K562 (cell line): ENCODE measurements around the gene CHAC1. TPM values are rescaled to one million over a fixed set of nuclear protein-coding genes. Genes with fewer than 3 reads are reported as not detected.

ENCODE experiments used
- ATF7 ChIP-seq: fragments of 450-650 bp; IDR thresholded peaks from 2 replicates; pipeline ENCODE4 v1.7.1; 2014; ENCODE audit warnings: mild to moderate bottlenecking, moderate library complexity
- ETV6 ChIP-seq, 3 experiments: fragments of 150-350 bp in 1 of 3; sonication (generic) in 1 of 3; formaldehyde crosslinking in 1 of 3; IDR thresholded peaks; 2 replicates each; pipeline versions ENCODE4 v1.6.1 to v1.8.0; 2014 to 2022; ENCODE audit warnings: borderline replicate concordance in 2 of 3, low read depth in 2 of 3, antibody characterized with exemption in 1 of 3, low read length in 1 of 3, mild to moderate bottlenecking in 1 of 3, missing genetic modification reagents in 1 of 3
- HMGN3 ChIP-seq: IDR thresholded peaks from 2 replicates; pipeline ENCODE4 v1.6.1; 2011; ENCODE audit warnings: borderline replicate concordance, low read depth, mild to moderate bottlenecking, mixed read lengths, low read length; ENCODE audit not compliant: insufficient read length; ENCODE audit errors: extremely low read depth
- MTA1 ChIP-seq: fragments of 450-650 bp; IDR thresholded peaks from 2 replicates; pipeline ENCODE4 v1.6.1; 2017; ENCODE audit warnings: borderline replicate concordance
- POLR3G ChIP-seq: IDR thresholded peaks from 2 replicates; pipeline ENCODE4 v1.6.1; 2011; ENCODE audit not compliant: insufficient read length, insufficient replicate concordance; ENCODE audit errors: extremely low read depth
- PPARD ChIP-seq: fragments of 250-450 bp; sonication (Bioruptor Pico); IDR thresholded peaks from 2 replicates; pipeline ENCODE4 v1.8.0; 2022; ENCODE audit warnings: inconsistent platforms, mild to moderate bottlenecking, moderate library complexity
- RERE ChIP-seq: sonication (generic); formaldehyde crosslinking; IDR thresholded peaks from 2 replicates; pipeline ENCODE4 v1.8.0; 2023; ENCODE audit warnings: missing genetic modification reagents, mild to moderate bottlenecking, borderline replicate concordance
- U2AF2 ChIP-seq: fragments of 200-400 bp; formaldehyde crosslinking; optimal IDR thresholded peaks from 2 replicates; pipeline ENCODE3; 2017; ENCODE audit warnings: low read depth, mild to moderate bottlenecking, low read length
- ZBTB40 ChIP-seq, 2 experiments: fragments of 450-650 bp in 1 of 2; sonication (generic) in 1 of 2; formaldehyde crosslinking in 1 of 2; IDR thresholded peaks; 2 replicates each; pipeline versions ENCODE4 v1.7.1 to v1.9.0; 2016 to 2022; ENCODE audit warnings: inconsistent platforms in 1 of 2, mild to moderate bottlenecking in 1 of 2, missing genetic modification reagents in 1 of 2
- ZNF12 ChIP-seq: sonication (generic); formaldehyde crosslinking; IDR thresholded peaks from 2 replicates; pipeline ENCODE4 v1.4.0; 2020; ENCODE audit warnings: mild to moderate bottlenecking, missing genetic modification reagents
- ZNF707 ChIP-seq: fragments of 250-450 bp; sonication (Bioruptor Pico); conservative IDR thresholded peaks from 2 replicates; pipeline ENCODE4 v1.8.0; 2022; ENCODE audit warnings: inconsistent platforms, mild to moderate bottlenecking, moderate library complexity
- polyA plus RNA-seq, 8 experiments: library from polyadenylated mRNA; depleted of rRNA in 4 of 8; stranded (reverse) in 5 of 8; unstranded in 3 of 8; fragments of >200 nt; fragmentation: Nextera tagmentation in 2 of 8; fragmentation: Illumina TruSeq in 1 of 8; extraction: Ambion mirVana in 2 of 8; extraction: Trizol in 1 of 8; gene quantifications; 2 replicates each; pipeline versions ENCODE4 v1.2.1 to v1.2.3, GENCODE V29; 2011 to 2014; ENCODE audit warnings: inconsistent platforms in 1 of 8, missing spikeins in 1 of 8
- total RNA-seq, 7 experiments: library from RNA; depleted of rRNA in 6 of 7; stranded (reverse); fragments of >200 nt in 6 of 7; fragmentation: Illumina TruSeq in 2 of 7; extraction: Trizol in 2 of 7; gene quantifications; 2 replicates each; pipeline versions ENCODE4 v1.2.1 to v1.2.3, GENCODE V29; 2011 to 2021; ENCODE audit warnings: low replicate concordance in 1 of 7

The CHAC1 gene
- total and polyA plus RNA-seq, 9 of the 15 experiments (the other 6 are each of a cell fraction or from before 2014, with no cell fraction given) = 0.47 to 39.0 (median 7.5) TPM

- TF ChIP-seq HMGN3 (peak; percentile 9), POLR3G (no peak), ZBTB40 (IDR thresholded peaks at IDR 0.05) (no peak), ZBTB40 (CRISPR knock-in tag; IDR thresholded peaks at IDR 0.05) (no peak), MTA1 (no peak), ATF7 (peak; percentile 95), U2AF2 (no peak), RERE (CRISPR knock-in tag) (no peak), ZNF12 (CRISPR knock-in tag) (no peak), ZNF707 (CRISPR knock-in tag) (no peak), PPARD (CRISPR knock-in tag) (no peak), ETV6 (IDR thresholded peaks at IDR 0.05; ENCODE audit: borderline replicate concordance in 1 of 2, low read depth in 2 of 2, low read length in 1 of 2) (no peak), ETV6 (CRISPR knock-in tag; IDR thresholded peaks at IDR 0.05; ENCODE audit: borderline replicate concordance) (no peak)
These were observed at the start of gene CHAC1 (continued) for GRCh38 chr15:40952901-40953712.
